ENCODE data around the gene HTR3C.

DNA sequence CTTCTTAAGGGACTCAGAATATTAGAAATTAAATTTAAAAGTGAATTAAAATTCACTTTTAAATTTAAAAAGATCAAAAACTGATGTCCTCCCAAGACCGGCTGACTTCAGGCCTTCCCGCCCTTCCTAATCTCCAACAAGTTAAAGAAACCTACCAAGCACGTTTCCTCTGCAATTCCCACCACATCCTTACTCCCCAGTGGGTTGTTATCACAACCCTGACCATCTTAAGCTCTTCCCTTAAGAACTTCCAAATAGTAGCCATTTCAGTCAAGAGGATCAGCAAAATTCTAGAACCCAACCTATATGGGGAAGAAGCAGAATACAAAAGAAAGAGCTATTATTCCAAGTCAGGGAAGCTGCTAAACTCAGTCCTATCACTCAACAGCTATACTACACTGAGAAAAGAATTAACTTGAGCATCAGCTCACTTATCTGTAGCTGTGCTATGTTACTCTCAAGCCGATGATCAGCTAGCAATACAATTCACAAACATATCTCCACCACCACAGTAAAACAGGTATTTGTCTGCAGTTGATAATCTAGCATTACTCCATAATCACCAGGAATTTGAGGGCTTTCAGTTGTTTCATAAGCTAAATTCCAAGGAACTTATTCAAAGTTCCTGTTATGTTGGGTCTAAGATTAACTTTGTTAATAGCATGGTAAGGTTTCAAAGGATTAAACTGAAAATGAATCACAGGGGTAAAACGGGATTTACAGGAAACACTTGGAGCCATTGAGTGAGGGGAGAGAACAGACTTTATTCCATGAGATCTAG is 49.5 kb upstream of the HTR3C start:
- TF ChIP-seq, protein P1, sequence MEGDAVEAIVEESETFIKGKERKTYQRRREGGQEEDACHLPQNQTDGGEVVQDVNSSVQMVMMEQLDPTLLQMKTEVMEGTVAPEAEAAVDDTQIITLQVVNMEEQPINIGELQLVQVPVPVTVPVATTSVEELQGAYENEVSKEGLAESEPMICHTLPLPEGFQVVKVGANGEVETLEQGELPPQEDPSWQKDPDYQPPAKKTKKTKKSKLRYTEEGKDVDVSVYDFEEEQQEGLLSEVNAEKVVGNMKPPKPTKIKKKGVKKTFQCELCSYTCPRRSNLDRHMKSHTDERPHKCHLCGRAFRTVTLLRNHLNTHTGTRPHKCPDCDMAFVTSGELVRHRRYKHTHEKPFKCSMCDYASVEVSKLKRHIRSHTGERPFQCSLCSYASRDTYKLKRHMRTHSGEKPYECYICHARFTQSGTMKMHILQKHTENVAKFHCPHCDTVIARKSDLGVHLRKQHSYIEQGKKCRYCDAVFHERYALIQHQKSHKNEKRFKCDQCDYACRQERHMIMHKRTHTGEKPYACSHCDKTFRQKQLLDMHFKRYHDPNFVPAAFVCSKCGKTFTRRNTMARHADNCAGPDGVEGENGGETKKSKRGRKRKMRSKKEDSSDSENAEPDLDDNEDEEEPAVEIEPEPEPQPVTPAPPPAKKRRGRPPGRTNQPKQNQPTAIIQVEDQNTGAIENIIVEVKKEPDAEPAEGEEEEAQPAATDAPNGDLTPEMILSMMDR (IDR thresholded peaks at IDR 0.05), result no peak
- TF ChIP-seq POLR2A (IDR thresholded peaks at IDR 0.05), result no peak
- TF ChIP-seq POLR2AphosphoS5 (IDR thresholded peaks at IDR 0.05), result no peak
